H1 (cell line): ENCODE results near the gene GBA2. TPM values are rescaled to one million over a fixed set of nuclear protein-coding genes. Genes with fewer than 3 reads are reported as not detected.

Experiments
- CTCF ChIA-PET: fragments of 300-600 bp; sonication (Branson Sonifier 250); formaldehyde crosslinking; loops from one replicate; lab custom pipeline; 2021; ENCODE audit not compliant: partially characterized antibody; lab: Charles Lee
- POLR2A ChIA-PET: fragments of 300-600 bp; sonication (Branson Sonifier 250); formaldehyde crosslinking; loops from one replicate; lab custom pipeline; 2021; ENCODE audit warnings: inconsistent platforms; ENCODE audit not compliant: partially characterized antibody; lab: Charles Lee
- DNase-seq, 2 experiments: peaks; one replicate each; pipeline versions ENCODE4 v3.0.0 to v3.0.0-alpha.2; 2010 to 2022; ENCODE audit warnings: low spot score in 2 of 2, low read depth in 1 of 2, mixed read lengths in 1 of 2
- FAIRE-seq: peaks from 2 replicates; lab custom pipeline; 2011; peaks lifted over from hg19 to GRCh38; lab: Jason Lieb, UNC
- H2AFZ ChIP-seq: 2 replicates; pipeline ENCODE4 v1.8.1; 2012; ENCODE audit warnings: low read length, inconsistent platforms
- H2AK5ac ChIP-seq: 2 replicates; pipeline ENCODE4 v1.6.1; 2013; ENCODE audit warnings: low read depth, low read length
- H2BK120ac ChIP-seq: replicated peaks from 2 replicates; pipeline ENCODE3; 2013; ENCODE audit warnings: low read depth, low read length, inconsistent platforms
- H2BK12ac ChIP-seq: 2 replicates; pipeline ENCODE4 v1.6.1; 2013; ENCODE audit warnings: low read depth, low read length
- H2BK15ac ChIP-seq: 2 replicates; pipeline ENCODE4 v1.6.1; 2013; ENCODE audit warnings: low read length
- H2BK20ac ChIP-seq: 2 replicates; pipeline ENCODE4 v1.6.1; 2013; ENCODE audit warnings: low read length
- H2BK5ac ChIP-seq: 2 replicates; pipeline ENCODE4 v1.6.1; 2013; ENCODE audit warnings: low read depth, low read length
- H3K14ac ChIP-seq: 2 replicates; pipeline ENCODE4 v1.6.1; 2013; ENCODE audit warnings: inconsistent platforms; ENCODE audit not compliant: insufficient read length
- H3K18ac ChIP-seq: 2 replicates; pipeline ENCODE4 v1.6.1; 2013; ENCODE audit warnings: low read length; ENCODE audit errors: extremely low read depth
- H3K23ac ChIP-seq: 2 replicates; pipeline ENCODE4 v1.6.1; 2013; ENCODE audit warnings: inconsistent platforms; ENCODE audit not compliant: insufficient read length
- H3K23me2 ChIP-seq: 2 replicates; pipeline ENCODE4 v1.6.1; 2013; ENCODE audit warnings: low read depth, low read length
- H3K27ac ChIP-seq: 2 replicates; pipeline ENCODE4 v1.6.1; 2011; ENCODE audit warnings: low read depth, low read length, inconsistent platforms
- H3K27me3 ChIP-seq, 4 experiments: replicated peaks in 1 of 4; 1 replicate in 1 of 4; 2 replicates in 3 of 4; pipeline versions ENCODE4 v1.6.1 to v1.8.1; 2011 to 2013; ENCODE audit warnings: low read length in 3 of 4, mild to moderate bottlenecking in 3 of 4, inconsistent platforms in 2 of 4, mixed read lengths in 2 of 4, moderate library complexity in 1 of 4; ENCODE audit not compliant: control insufficient read depth in 3 of 4, insufficient read depth in 3 of 4; ENCODE audit errors: extremely low read depth in 1 of 4
- H3K36me3 ChIP-seq, 4 experiments: 2 replicates each; pipeline versions ENCODE4 v1.6.1 to v1.8.1; 2011 to 2013; ENCODE audit warnings: mild to moderate bottlenecking in 4 of 4, low read length in 3 of 4, moderate library complexity in 2 of 4, control low read depth in 1 of 4, inconsistent platforms in 1 of 4; ENCODE audit not compliant: insufficient read depth in 4 of 4, control insufficient read depth in 2 of 4
- H3K4ac ChIP-seq: replicated peaks from 2 replicates; pipeline ENCODE3; 2013; ENCODE audit warnings: low read length, low read depth, mixed read lengths, inconsistent platforms; ENCODE audit not compliant: insufficient read length
- H3K4me1 ChIP-seq, 4 experiments: replicated peaks in 1 of 4; 1 replicate in 1 of 4; 2 replicates in 3 of 4; pipeline versions ENCODE4 v1.6.1 to v1.8.1; 2011 to 2013; ENCODE audit warnings: low read length in 3 of 4, inconsistent platforms in 2 of 4, mixed read lengths in 1 of 4; ENCODE audit not compliant: insufficient read depth in 4 of 4, control insufficient read depth in 3 of 4
- H3K4me2 ChIP-seq, 2 experiments: 2 replicates each; pipeline versions ENCODE4 v1.6.1 to v1.8.1; 2011 to 2013; ENCODE audit warnings: low read depth in 2 of 2, low read length in 2 of 2, control low read depth in 1 of 2, inconsistent platforms in 1 of 2, mild to moderate bottlenecking in 1 of 2; ENCODE audit not compliant: insufficient read depth in 1 of 2
- H3K4me3 ChIP-seq, 4 experiments: fragments of 200-600, 300-600 bp in 1 of 4; sonication (generic), shearing (Covaris generic), sonication (Bioruptor Twin) in 1 of 4; 2 replicates each; pipeline versions ENCODE4 v1.5.1 to v1.8.1; 2011 to 2016; ENCODE audit warnings: low read length in 4 of 4, low read depth in 3 of 4, control low read depth in 2 of 4, inconsistent platforms in 2 of 4, mild to moderate bottlenecking in 2 of 4, mixed read lengths in 1 of 4, moderate library complexity in 1 of 4; ENCODE audit not compliant: insufficient read depth in 2 of 4; ENCODE audit errors: extremely low read depth in 1 of 4
- H3K56ac ChIP-seq: replicated peaks from 2 replicates; pipeline ENCODE3; 2013; ENCODE audit warnings: low read depth, mild to moderate bottlenecking, mixed read lengths, low read length, inconsistent platforms; ENCODE audit not compliant: insufficient read length
- H3K79me1 ChIP-seq: 2 replicates; pipeline ENCODE4 v1.6.1; 2013; ENCODE audit warnings: low read depth, low read length, control low read depth
- H3K79me2 ChIP-seq, 2 experiments: 2 replicates each; pipeline versions ENCODE4 v1.6.1 to v1.8.1; 2012 to 2013; ENCODE audit warnings: low read length in 2 of 2, mild to moderate bottlenecking in 2 of 2, inconsistent platforms in 1 of 2; ENCODE audit not compliant: insufficient read depth in 2 of 2, control insufficient read depth in 1 of 2
- H3K9ac ChIP-seq, 4 experiments: replicated peaks in 1 of 4; 1 replicate in 1 of 4; 2 replicates in 3 of 4; pipeline versions ENCODE4 v1.6.1 to v1.8.1; 2011 to 2013; ENCODE audit warnings: low read depth in 3 of 4, low read length in 3 of 4, control low read depth in 2 of 4, mild to moderate bottlenecking in 2 of 4, moderate library complexity in 2 of 4, inconsistent platforms in 1 of 4; ENCODE audit errors: extremely low read depth in 1 of 4
- H3K9me3 ChIP-seq, 2 experiments: 2 replicates each; pipeline versions ENCODE4 v1.6.1 to v1.8.1; 2012 to 2013; ENCODE audit warnings: mild to moderate bottlenecking in 2 of 2, moderate library complexity in 2 of 2, control low read depth in 1 of 2, inconsistent platforms in 1 of 2, low read depth in 1 of 2, low read length in 1 of 2, mixed read lengths in 1 of 2; ENCODE audit not compliant: insufficient read depth in 2 of 2
- H4K20me1 ChIP-seq, 2 experiments: replicated peaks in 1 of 2; 2 replicates each; pipeline versions ENCODE3 to v1.8.1; 2011 to 2013; ENCODE audit warnings: inconsistent platforms in 2 of 2, low read length in 2 of 2, mild to moderate bottlenecking in 1 of 2; ENCODE audit not compliant: insufficient read depth in 2 of 2, control insufficient read depth in 1 of 2
- H4K5ac ChIP-seq: 2 replicates; pipeline ENCODE4 v1.6.1; 2013; ENCODE audit warnings: low read length, low read depth, mixed read lengths, inconsistent platforms; ENCODE audit not compliant: insufficient read length
- H4K8ac ChIP-seq: 2 replicates; pipeline ENCODE4 v1.8.0; 2013; ENCODE audit warnings: mild to moderate bottlenecking, moderate library complexity, low read length, inconsistent platforms; ENCODE audit not compliant: insufficient read depth; ENCODE audit errors: extremely low read depth
- H4K91ac ChIP-seq: replicated peaks from 2 replicates; pipeline ENCODE3; 2013; ENCODE audit warnings: low read length, mixed read lengths, inconsistent platforms; ENCODE audit not compliant: insufficient read length
- BCL11A ChIP-seq, 2 experiments: IDR thresholded peaks; one replicate each; pipeline ENCODE4 v1.6.1; 2011; ENCODE audit warnings: low read depth in 2 of 2, low read length in 2 of 2, mild to moderate bottlenecking in 2 of 2
- BRCA1 ChIP-seq: IDR thresholded peaks from 2 replicates; pipeline ENCODE4 v1.6.1; 2012; ENCODE audit warnings: low read depth, low read length, improper control_type of control experiment
- CBX5 ChIP-seq: fragments of 300-800, 300-1000 bp; sonication (generic); IDR thresholded peaks from 2 replicates; pipeline ENCODE4 v1.7.1; 2016; ENCODE audit warnings: antibody characterized with exemption, low read length, low read depth
- CHD2 ChIP-seq: IDR thresholded peaks from 2 replicates; pipeline ENCODE4 v1.6.1; 2012; ENCODE audit warnings: low read length, improper control_type of control experiment
- EP300 ChIP-seq, 2 experiments: IDR thresholded peaks; 1 replicate in 1 of 2; 2 replicates in 1 of 2; pipeline ENCODE4 v1.6.1; 2011 to 2012; ENCODE audit warnings: low read depth in 2 of 2, low read length in 2 of 2, mild to moderate bottlenecking in 2 of 2, borderline replicate concordance in 1 of 2, inconsistent platforms in 1 of 2, moderate library complexity in 1 of 2
- KDM1A ChIP-seq: fragments of 200-600, 300-600 bp; sonication (generic); IDR thresholded peaks from 2 replicates; pipeline ENCODE4 v1.7.1; 2016; ENCODE audit warnings: mild to moderate bottlenecking, low read length, borderline replicate concordance
- KDM4A ChIP-seq: IDR thresholded peaks from one replicate; pipeline ENCODE4 v1.7.1; 2012; ENCODE audit warnings: low read depth, mild to moderate bottlenecking, moderate library complexity, low read length, inconsistent platforms; ENCODE audit not compliant: severe bottlenecking
- POLR2A ChIP-seq, 2 experiments: IDR thresholded peaks; 1 replicate in 1 of 2; 2 replicates in 1 of 2; pipeline ENCODE4 v1.6.1; 2011; ENCODE audit warnings: low read depth in 2 of 2, low read length in 2 of 2, mild to moderate bottlenecking in 2 of 2; ENCODE audit errors: control extremely low read depth in 1 of 2
- SIX5 ChIP-seq: IDR thresholded peaks from 2 replicates; pipeline ENCODE4 v1.6.1; 2011; ENCODE audit warnings: mild to moderate bottlenecking, low read depth, low read length
- WGBS, 2 experiments: shearing (Covaris generic) in 1 of 2; methylation state at CpG; one replicate each; pipeline versions ENCODE4 v1.1.6 to v1.1.7; 2013 to 2015; ENCODE audit warnings: low lambda C conversion rate in 2 of 2, mixed read lengths in 2 of 2, inconsistent platforms in 1 of 2, low coverage in 1 of 2, missing lambda C conversion rate in 1 of 2; ENCODE audit not compliant: insufficient replicate concordance in 2 of 2, insufficient coverage in 1 of 2, insufficient read length in 1 of 2; ENCODE audit errors: extremely low coverage in 1 of 2, missing lambda C conversion rate in 1 of 2; 5-methylcytosine and 5-hydroxymethylcytosine counted together
- polyA plus RNA-seq, 7 experiments: library from polyadenylated mRNA; depleted of rRNA in 3 of 7; stranded (reverse) in 5 of 7; unstranded in 2 of 7; fragments of >200 nt in 5 of 7; fragments of 200-250 nt in 2 of 7; gene quantifications; 1 replicate in 5 of 7; 2 replicates in 1 of 7; 4 replicates in 1 of 7; pipeline versions ENCODE4 v1.2.1 to v1.2.3, GENCODE V29; 2011 to 2013; ENCODE audit warnings: missing spikeins in 2 of 7, mixed read lengths in 2 of 7
- total RNA-seq: library from RNA; stranded (reverse); fragmentation: NEBNext Ultra II Directional; extraction: Animal tissue kit (Norgen Biotek cat#: 25700); gene quantifications from 2 replicates; pipeline ENCODE4 v1.2.1, GENCODE V29; 2021
- TF ChIP-seq, protein P1 (sequence below), 3 experiments: IDR thresholded peaks; 1 replicate in 2 of 3; 2 replicates in 1 of 3; pipeline versions ENCODE4 v1.5.1 to v1.6.1; 2011; ENCODE audit warnings: low read length in 3 of 3, mild to moderate bottlenecking in 3 of 3, inconsistent platforms in 2 of 3, low read depth in 1 of 3, moderate library complexity in 1 of 3; ENCODE audit not compliant: insufficient read depth in 1 of 3; ENCODE audit errors: control extremely low read depth in 1 of 3
- TF ChIP-seq, protein P2 (sequence below): IDR thresholded peaks from 2 replicates; pipeline ENCODE4 v1.6.1; 2012; ENCODE audit warnings: inconsistent platforms

Gene GBA2
- total and polyA plus RNA-seq, 2 of the 8 experiments (the other 6 are each of a cell fraction or from before 2014, with no cell fraction given), result 64.2 to 71.9 TPM

DNA sequence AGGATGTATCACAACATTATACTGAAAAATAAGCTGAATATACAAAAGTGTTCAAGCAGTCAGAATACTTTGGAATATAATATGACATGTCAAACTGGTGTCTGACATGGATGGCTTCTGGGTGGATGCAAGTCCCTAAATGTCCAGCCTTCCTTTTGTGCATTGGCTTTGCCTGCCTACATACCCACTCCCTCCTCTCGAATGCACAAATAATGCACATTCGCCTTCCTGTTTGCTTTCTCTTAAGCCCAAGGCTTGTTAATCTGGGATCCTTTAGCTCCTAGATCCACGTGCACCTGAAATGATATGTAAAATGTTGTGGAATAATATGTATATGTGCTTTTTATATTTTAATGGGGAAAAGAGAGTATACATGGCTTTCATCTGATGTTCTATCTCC is 29.5 kb upstream of the GBA2 start:
- Histone ChIP-seq H3K36me3 (no peaks in the 10 kb centered on the region), H2AFZ (no peak overlapping the region), H4K20me1 (no peaks in the 10 kb centered on the region), H3K4me3 (no peak overlapping the region), H3K4me2 (no peak overlapping the region), H3K56ac (no peak overlapping the region), H2BK120ac (no peak overlapping the region), H3K4ac (no peak overlapping the region), H3K79me2 (no peaks in the 10 kb centered on the region), H4K8ac (no peak overlapping the region), H3K27me3 (no peaks in the 10 kb centered on the region), H2BK15ac (no peak overlapping the region), H3K9me3 (no peaks in the 10 kb centered on the region), H3K23ac (no peak overlapping the region), H2BK5ac (no peak overlapping the region), H3K9ac (no peak overlapping the region), H3K4me1 (peaks cover 0 to 6% (median 4%) of the 10 kb centered on the region in 4 experiments; a peak in 6 of 7 replicates), H3K23me2 (no peaks in the 10 kb centered on the region), H3K14ac (no peak overlapping the region), H3K27ac (no peak overlapping the region), H2AK5ac (no peak overlapping the region), H2BK12ac (no peak overlapping the region), H4K5ac (no peak overlapping the region), H2BK20ac (no peak overlapping the region), H3K79me1 (no peaks in the 10 kb centered on the region), H3K18ac (no peak overlapping the region), H4K91ac (no peak overlapping the region)
- CTCF ChIA-PET, result interaction anchor here (0.7 to 3.0 kb wide), 5 partner anchors 8 to 167 kb away, joined by 3 to 26 read pairs (median 3); no protein-coding TSS in a partner anchor
- 91% methylated on average over 3 of the region's 3 CpGs; no CpG with 5 or more reads in 1 of the 2 experiments for WGBS, 2 experiments
- DNase-seq (no peak), FAIRE-seq (no peak)
- POLR2A ChIA-PET, result interaction anchor here (1.0 to 1.1 kb wide), 3 partner anchors 10 to 85 kb away, joined by 3 to 5 read pairs (median 3); no protein-coding TSS in a partner anchor
- TF ChIP-seq SIX5 (no peak), CBX5 (no peak), POLR2A (IDR thresholded peaks at IDR 0.05; ENCODE audit: control extremely low read depth in 1 of 2, low read depth in 2 of 2, low read length in 2 of 2) (no peak), BCL11A (IDR thresholded peaks at IDR 0.05; ENCODE audit: low read depth in 2 of 2, low read length in 2 of 2) (no peak), CHD2 (no peak), KDM4A (no peak), KDM1A (no peak), BRCA1 (no peak), EP300 (IDR thresholded peaks at IDR 0.05; ENCODE audit: borderline replicate concordance in 1 of 2, low read depth in 2 of 2, low read length in 2 of 2) (no peak)
- TF ChIP-seq, protein P1, sequence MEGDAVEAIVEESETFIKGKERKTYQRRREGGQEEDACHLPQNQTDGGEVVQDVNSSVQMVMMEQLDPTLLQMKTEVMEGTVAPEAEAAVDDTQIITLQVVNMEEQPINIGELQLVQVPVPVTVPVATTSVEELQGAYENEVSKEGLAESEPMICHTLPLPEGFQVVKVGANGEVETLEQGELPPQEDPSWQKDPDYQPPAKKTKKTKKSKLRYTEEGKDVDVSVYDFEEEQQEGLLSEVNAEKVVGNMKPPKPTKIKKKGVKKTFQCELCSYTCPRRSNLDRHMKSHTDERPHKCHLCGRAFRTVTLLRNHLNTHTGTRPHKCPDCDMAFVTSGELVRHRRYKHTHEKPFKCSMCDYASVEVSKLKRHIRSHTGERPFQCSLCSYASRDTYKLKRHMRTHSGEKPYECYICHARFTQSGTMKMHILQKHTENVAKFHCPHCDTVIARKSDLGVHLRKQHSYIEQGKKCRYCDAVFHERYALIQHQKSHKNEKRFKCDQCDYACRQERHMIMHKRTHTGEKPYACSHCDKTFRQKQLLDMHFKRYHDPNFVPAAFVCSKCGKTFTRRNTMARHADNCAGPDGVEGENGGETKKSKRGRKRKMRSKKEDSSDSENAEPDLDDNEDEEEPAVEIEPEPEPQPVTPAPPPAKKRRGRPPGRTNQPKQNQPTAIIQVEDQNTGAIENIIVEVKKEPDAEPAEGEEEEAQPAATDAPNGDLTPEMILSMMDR (IDR thresholded peaks at IDR 0.05; ENCODE audit: control extremely low read depth in 1 of 3, insufficient read depth in 1 of 3, low read depth in 1 of 3, low read length in 3 of 3), result no peak
- TF ChIP-seq, protein P2, sequence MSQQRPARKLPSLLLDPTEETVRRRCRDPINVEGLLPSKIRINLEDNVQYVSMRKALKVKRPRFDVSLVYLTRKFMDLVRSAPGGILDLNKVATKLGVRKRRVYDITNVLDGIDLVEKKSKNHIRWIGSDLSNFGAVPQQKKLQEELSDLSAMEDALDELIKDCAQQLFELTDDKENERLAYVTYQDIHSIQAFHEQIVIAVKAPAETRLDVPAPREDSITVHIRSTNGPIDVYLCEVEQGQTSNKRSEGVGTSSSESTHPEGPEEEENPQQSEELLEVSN, result no peak
